ENCODE results near the gene LRRIQ1. TPM values are rescaled to one million over a fixed set of nuclear protein-coding genes. Genes with fewer than 3 reads are reported as not detected.

Gene LRRIQ1
- total and polyA plus RNA-seq, 2 of the 8 experiments (the other 6 are each of a cell fraction or from before 2014, with no cell fraction given) = 0.24 to 0.76 TPM

DNA sequence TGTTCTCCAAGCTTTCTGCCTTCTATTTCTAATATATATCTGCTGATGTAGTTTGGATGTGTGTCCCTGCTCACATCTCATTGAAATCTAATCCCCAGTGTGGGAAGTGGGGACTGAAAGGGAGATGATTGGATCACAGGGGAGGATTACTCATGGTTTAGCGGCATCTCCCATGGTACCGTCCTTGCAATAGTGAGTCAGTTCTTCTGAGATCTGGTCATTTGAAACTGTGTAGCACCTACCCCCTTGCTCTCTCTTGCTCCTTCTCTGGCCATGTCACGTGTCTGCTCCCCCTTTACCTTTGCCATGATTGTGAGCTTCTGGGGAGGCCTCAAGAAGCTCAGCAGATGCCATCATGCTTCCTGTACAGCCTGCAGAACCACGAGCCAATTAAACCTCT, 217.7 kb downstream of the LRRIQ1 start (continued):
- TF ChIP-seq KDM1A (IDR thresholded peaks at IDR 0.05; ENCODE audit: borderline replicate concordance, low read length) = no peak
- no peak for TF ChIP-seq TBP (IDR thresholded peaks at IDR 0.05; ENCODE audit: low read depth, low read length)
- no peak for TF ChIP-seq PHF8 (conservative IDR thresholded peaks at IDR 0.05; ENCODE audit: low read depth, low read length)

Data from H1 (cell line).